CD4-positive, alpha-beta T cell treated with Interleukin-4 for 4 hours (primary cell): ENCODE data around the gene THSD7A.

Source experiments
- DNase-seq: peaks from one replicate; pipeline ENCODE4 v3.0.0-alpha.2; 2020

Gene THSD7A

DNA sequence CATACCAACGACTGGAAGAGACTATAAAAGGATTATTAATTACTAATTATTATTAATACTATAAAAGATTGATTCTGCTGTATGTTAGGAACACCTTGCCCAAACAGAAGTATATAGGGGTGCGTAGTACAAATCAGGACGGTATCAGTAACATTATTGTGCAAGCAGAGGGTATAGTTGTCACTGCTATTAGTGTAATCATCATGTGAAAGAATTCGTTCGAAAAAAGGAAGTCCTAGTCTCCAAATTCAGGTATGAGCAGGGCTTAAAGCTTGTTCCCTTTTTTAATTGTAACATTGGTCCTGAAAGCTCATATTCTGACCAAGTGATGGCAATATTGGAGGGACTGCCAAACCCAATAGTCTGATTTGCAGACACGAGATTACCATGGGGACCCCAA lies 81.8 kb downstream of the THSD7A start:
- DNase-seq: no peak

DNA sequence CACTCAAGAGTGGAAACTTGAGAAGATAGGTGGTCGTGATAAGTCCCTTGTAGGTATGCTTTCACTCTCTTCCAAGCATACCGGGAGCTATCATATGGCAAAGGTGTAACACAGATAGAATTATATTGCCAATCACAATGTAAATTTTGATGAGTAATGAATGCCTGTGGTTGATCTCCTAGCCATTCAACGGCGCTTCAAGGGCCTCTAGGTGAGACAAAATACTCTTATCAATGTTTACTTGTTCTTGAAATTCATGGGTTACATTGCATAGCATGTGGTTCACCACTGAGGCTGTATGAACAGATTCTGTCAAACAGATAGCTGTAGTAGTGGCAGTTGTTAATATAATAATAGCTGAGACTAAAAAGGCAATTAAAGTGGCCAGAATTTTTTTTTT lies 82.4 kb downstream of the THSD7A start:
- no peak for DNase-seq

- DNase-seq: no peak
These were observed 83.1 kb downstream of the THSD7A start for GRCh38 chr7:11748884-11749283.

DNA sequence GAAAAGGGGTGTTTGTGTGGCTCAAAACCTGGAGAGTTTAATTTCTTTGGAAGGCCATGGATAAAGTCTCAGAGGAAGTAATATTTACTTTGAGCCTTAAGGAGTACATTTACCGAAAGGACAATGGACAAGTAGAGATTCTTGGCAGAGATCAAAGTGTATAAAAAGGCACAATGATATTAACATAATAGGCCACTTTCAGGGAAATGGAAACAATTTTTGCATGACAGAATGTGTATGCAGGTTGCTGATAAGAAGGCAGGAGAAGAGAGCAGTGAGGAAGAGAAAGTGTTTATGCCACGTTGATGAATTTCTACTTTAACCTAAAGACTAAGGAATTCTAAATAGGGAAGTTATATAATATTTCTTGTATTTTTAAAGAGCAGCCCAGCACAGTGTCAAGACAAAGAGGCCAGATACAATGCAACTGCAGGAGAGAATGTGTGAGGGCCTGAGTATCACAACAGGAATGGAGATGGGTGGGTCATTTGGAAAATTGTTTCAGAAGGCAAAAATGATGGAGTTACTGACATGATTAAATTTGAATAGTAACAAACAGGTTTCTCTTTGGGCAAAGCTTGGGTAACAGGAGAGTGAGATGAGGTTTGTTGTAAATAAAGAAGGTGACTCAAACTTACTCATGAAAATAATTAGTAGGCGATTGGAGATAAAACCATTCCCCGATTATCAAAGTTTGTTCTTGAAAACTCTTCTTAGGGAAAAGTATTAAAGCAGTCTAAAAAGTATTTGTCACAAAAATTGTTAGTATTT lies 84.1 kb downstream of the THSD7A start:
- DNase-seq: no peak

DNA sequence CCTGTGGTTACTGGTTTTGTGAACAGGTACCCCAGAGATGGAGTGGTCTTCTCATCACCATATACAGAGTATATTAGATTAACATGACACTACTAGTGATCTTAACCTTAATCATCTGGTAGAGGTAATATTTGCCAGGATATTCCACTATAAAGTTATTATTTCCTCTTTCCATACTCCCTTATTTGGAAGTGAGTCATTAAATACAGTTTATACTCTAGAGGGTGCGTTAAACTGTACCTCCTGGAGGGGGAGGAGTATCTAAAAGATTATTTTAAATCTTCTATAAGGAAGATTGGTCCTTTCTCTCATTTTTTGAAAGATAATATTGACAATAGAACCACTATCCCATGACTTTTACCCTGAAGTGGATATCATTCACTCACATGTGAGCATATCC lies 85.4 kb downstream of the THSD7A start:
- no peak for DNase-seq

DNA sequence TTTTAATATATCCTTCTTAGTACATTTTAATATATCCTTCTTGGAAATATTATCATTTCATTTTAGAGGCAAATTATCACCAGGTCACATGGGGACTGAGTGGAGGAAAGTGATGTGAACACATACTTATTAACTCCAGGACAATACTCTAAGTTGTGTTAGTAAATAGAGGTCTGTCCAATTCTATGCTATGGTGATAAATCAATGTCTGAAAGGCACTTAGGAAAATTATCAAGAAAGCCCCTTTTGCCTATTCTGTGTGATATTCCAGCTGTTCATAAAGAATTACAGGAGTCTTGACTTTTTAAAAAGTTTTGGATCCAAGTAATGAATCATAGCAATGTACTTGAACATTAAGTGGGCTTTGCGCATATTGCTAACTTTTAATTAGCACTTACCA lies 88.5 kb downstream of the THSD7A start:
- no peak for DNase-seq

DNA sequence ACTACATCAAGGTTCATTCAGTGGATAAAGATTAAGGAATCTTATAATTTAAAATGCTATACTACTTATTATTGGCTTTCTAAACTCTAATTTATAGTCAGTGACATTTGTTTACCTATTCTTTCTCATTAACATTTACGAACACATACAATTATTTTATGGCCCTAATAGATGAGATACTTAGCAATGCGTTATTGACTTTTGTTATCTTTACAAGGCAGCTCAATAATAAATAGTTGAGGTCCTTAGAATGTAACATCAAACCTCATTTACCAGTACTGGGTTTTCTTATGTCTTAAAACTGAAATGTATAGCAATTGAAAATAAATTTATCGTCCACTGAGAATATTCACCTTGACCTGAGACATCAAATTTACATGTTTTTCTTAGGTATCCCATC lies 89.0 kb downstream of the THSD7A start:
- DNase-seq: no peak

DNA sequence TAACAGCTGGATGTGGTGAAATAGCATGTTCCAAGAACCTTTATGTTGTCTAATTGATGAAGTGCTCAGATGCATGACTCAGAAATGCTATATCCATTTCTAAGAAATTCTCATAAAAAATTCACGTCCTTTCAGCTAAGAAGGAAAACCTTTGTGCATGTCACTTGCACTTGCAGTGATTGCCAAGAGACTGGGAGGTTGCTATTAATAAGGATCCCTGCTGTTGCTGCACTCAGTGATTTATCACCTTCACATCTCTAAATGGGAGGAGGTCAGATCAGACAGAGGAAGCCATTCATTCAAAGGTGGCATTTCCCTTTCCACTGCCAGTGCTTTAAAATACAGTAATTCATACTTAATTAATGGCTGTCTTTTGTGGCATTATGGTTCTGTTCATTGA lies 89.5 kb downstream of the THSD7A start:
- no peak for DNase-seq

GRCh38 chr7:11737723-11738122 lies 94.3 kb downstream of the THSD7A start:
- DNase-seq: no peak

DNA sequence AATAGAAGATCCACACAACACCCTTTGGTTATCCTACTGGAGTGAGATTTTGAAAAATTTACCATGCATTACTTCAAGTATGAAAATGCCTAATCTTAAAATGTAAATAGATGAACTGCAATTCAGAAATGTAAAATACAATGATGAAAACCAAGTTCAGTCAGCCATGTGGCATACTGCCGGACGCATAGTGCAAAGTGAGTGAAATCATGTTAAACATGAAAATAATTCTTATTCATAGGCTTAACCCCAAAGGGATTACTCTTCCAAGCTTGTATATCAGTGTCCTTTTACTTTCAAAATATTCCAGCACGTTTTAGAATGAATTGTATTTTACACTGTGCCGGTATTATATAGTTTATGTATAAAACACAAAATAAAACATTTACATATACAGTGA lies 99.8 kb downstream of the THSD7A start:
- DNase-seq: no peak

DNA sequence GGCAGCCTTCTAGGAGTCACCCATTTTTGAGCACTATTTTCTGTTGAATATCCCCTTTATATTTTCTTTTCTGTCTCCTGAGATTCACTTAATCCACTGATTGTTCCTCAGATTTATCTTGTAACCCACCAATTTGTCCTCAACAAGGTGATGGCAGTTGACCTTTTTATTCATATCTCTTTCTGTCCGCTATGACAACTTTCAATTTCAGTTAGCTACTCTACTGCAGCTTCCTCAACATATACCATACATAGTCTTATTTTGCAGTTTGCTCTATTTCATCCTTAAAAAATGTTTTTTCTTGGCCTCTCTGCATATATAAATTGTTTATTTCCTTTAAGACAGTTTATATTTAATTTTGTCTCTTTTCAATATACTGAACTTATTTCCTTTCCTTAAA lies 101.3 kb downstream of the THSD7A start:
- DNase-seq: no peak

DNA sequence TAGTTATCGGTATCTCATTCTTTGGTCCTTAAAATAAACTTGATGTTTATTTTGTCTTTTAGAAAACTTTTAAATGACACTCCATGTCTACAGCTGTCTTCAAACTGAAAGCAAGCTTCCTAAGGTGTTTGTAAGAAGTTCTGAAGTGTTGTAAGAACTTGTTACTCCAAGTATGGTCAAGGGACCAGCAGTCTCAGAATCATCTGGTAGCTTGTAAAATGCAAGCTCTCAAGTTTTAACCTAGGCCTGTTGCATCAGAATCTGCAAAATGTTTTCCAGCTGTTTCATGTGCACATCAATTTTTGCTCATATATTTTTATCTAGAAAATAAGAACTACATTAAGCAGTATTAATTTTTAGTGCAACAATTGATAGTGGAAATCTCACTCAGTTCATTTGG lies 104.1 kb downstream of the THSD7A start:
- no peak for DNase-seq

DNA sequence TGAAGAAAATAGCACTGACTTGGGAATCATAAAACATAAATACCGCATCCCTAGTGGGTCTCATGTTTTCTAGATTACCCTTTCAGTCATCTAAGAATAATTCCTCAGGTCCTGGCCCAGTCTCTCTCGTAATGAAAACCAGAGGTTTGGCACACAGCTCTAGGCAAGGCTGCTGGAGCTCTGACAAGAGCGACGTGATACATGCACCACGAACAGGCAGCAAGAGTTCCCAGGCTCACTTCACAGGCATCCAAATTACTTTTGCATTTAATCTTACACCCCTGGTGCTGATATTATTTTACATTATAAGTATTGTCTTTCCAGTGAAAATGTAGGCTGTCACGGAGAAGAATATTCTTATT lies 105.2 kb downstream of the THSD7A start:
- DNase-seq: no peak

GRCh38 chr7:11726001-11726793 lies 105.8 kb downstream of the THSD7A start:
- DNase-seq: no peak

GRCh38 chr7:11716185-11716584 lies 115.8 kb downstream of the THSD7A start:
- DNase-seq: no peak

GRCh38 chr7:11714676-11715075 lies 117.3 kb downstream of the THSD7A start:
- DNase-seq: no peak

GRCh38 chr7:11714205-11714604 lies 117.8 kb downstream of the THSD7A start:
- no peak for DNase-seq

DNA sequence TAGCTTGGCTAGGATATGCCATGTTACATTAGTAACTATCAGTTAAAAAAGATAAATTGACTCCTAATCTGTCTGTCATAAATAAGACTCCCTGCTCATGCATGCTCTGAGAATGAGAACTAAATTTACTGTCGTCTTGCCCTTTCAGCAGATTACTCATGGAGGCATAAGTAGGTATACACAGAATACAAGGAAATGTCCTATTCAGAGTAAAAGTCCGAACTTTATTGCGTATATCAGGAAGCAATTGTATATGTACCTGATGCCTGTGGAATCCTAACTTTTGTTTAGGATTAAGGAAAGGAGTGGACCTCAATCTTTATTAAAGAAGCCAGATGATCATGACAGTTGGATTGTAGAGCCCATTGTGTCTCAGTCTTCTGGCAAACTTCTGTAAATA lies 118.6 kb downstream of the THSD7A start:
- no peak for DNase-seq

DNA sequence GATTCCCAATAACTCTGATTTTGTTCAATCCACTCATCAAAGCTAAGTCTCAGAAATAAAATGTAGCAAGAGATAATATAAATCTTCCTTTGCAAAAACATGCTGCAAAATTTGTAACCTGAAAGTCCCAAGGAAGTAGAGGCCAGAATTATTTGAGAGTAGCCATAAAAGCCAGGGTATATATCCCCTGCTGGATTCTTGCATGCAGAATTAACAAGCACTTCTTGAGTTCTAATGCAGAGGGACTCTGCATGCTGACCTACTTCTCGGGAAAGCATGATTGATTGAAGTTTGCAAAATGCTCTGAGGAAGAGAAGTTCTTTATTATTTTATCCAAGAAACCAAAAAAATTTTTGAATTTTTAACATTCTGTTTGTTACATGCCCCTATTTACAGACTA lies 121.6 kb downstream of the THSD7A start:
- no peak for DNase-seq

DNA sequence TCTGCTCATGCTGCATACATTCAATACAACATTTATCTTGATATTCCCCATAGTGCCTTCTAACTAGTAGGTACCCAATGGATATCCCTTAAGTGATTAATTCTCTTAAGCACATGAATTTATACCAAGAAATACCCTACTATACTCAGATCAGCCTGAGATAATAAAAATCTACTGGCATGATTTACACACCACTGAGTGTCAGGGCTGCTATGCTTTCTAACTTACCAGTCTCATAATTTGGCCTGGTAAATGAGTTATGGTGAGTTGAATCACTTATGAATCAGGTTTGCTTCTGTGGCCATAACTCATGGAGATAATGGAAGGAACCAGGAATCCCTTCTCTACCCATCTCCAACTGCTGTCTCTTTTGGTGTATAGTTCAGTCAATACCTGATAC lies 122.8 kb downstream of the THSD7A start:
- no peak for DNase-seq

GRCh38 chr7:11707606-11708193 lies 124.3 kb downstream of the THSD7A start:
- no peak for DNase-seq

DNA sequence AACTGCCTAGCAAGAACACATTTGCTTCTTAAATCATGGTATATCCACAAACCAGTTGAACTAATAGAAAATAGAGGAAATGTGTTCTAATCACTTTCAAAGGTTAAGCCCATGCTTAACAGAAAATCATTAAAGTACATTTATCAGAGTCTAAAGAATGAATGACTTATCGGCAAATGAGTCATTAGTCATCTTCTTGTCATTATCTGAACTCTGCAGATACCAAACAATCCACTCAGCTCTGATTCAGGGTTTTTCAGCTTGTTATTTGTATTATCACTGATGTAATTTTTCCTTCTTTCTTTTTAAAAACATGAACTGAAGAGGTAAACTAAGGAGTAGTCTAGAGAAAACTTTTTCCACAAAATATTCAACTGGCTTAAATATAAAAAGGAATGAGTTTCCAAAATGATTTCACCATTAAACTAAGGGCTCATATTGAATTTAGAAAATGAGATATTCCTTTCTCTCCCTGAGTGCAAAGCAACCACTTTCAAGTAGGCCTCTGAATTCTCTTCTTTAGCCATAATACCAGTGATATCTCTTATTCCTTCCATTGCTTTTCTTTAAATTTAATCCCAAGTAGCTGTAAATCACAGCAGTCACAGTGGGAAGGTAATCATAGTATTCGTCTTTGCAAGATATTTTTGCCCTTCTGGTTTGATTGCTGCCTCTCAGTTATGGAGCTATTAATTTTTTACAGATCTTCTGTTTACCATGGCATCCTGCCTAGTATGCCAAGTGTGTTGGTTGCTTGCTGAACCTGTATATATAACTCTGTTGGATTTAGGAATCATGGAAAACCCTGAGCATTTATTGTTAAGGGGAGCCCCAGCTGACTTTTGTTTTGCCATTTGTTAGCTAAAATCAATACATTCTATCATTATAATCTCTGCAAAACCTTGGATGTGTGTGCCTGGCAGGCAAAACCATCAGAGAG lies 125.1 kb downstream of the THSD7A start:
- no peak for DNase-seq

- DNase-seq: no peak
These were observed 128.2 kb downstream of the THSD7A start for GRCh38 chr7:11703829-11704228.
